Dermis lymphatic vessel endothelial cell (primary cell): Measurements from ENCODE around the gene SBNO1. TPM values are rescaled to one million over a fixed set of nuclear protein-coding genes. Genes with fewer than 3 reads are reported as not detected.

Source experiments
- total RNA-seq: library from RNA; depleted of rRNA; stranded (reverse); fragments of >200 nt; gene quantifications from 2 replicates; pipeline ENCODE4 v1.2.1, GENCODE V29; 2014

The SBNO1 gene
- total RNA-seq = 21.7 and 26.5 TPM in 2 replicates

GRCh38 chr12:123364532-123365024 is at the start of gene SBNO1:
Gene SBNO1 (minus strand): TSS chr12:123364847. CDS start chr12:123350441, 14,406 bp downstream.

Other genes starting within 250 kb of the SBNO1 start
- gene PITPNM2, start 213.8 kb downstream of the SBNO1 start, total RNA-seq = 2.2 and 3.1 TPM in 2 replicates
- 29.0 and 32.3 TPM in 2 replicates for gene MPHOSPH9, start 131.7 kb downstream of the SBNO1 start, total RNA-seq
- gene MTRFR, start 131.4 kb downstream of the SBNO1 start, total RNA-seq = 9.2 and 10.7 TPM in 2 replicates
- 197 and 324 TPM in 2 replicates for gene CDK2AP1, start 93.0 kb downstream of the SBNO1 start, total RNA-seq
- 24.9 and 26.3 TPM in 2 replicates for gene KMT5A, start 19.3 kb upstream of the SBNO1 start, total RNA-seq
- gene RILPL2, start 71.8 kb upstream of the SBNO1 start, total RNA-seq = 3.1 and 4.4 TPM in 2 replicates
- gene SNRNP35, start 93.3 kb upstream of the SBNO1 start, total RNA-seq = 11.3 and 13.4 TPM in 2 replicates
- gene RILPL1, start 168.9 kb upstream of the SBNO1 start, total RNA-seq = 3.6 and 4.7 TPM in 2 replicates
- 339 and 393 TPM in 2 replicates for gene TMED2, start 219.7 kb upstream of the SBNO1 start, total RNA-seq
- 6.9 and 11.9 TPM in 2 replicates for gene DDX55, start 237.3 kb upstream of the SBNO1 start, total RNA-seq